Measurements from ENCODE around the gene SYNE3. TPM values are rescaled to one million over a fixed set of nuclear protein-coding genes. Genes with fewer than 3 reads are reported as not detected.

The SYNE3 gene
- total RNA-seq, 2 experiments from 2014 or later, result 21.6 to 22.8 TPM

DNA sequence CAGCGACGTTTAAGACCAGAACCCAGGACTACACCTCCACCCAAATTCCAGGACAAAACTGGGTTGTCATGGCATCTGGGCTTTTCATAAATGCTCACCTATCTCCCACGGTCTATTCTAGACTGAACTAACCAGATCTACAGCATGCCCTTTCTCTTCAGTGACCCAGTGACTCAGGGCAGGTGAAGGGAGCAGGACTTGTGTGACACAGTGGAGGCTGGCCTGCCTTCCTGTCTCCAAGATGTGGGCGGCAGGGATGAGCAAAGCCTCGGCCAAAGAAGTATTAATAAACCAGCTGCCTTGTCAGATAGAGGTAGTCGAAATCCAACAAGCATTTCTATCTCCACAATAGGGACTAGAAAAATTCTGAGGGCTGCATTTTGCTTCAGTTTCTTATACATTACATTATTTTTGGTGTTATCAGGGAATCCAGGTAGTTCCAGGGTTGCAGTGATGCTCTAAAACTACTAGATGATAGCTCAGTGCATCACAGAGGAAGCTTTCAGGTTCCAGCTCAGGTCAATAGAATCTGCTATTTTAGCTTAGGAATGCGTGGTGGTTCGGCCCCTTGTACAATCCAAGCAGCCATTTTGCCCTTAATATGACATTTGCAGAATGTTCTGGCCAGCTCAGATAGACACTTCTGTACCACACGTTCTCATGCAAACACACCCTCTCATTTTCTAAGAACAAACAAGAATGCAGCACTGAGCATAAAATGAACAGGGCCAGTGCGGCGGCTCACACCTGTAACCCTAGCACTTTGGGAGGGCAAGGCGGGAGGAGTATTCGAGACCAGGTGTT is 14.2 kb upstream of the SYNE3 start:
- CTCF ChIA-PET, result interaction anchor here (1.1 to 2.6 kb wide), 3 partner anchors 12 to 93 kb away, joined by 5 to 8 read pairs (median 8); no protein-coding TSS in a partner anchor
- Mint-ChIP-seq H3K27me3 (ENCODE audit: low read depth) (no peaks in the 10 kb centered on the region), H3K4me1 (ENCODE audit: low read depth) (peaks cover 57% of the 10 kb centered on the region), H3K36me3 (ENCODE audit: low read depth) (peaks cover 21% of the 10 kb centered on the region), H3K27ac (no peak overlapping the region), H3K4me3 (no peak overlapping the region), H3K9me3 (no peaks in the 10 kb centered on the region)
- no peak for DNase-seq
- intact Hi-C loops (cut with micrococcal nuclease), result loop anchor here (5.0 kb wide), 1 partner anchor 218 kb away; no protein-coding TSS in a partner anchor

GRCh38 chr14:95529216-95529615 is 12.8 kb upstream of the SYNE3 start:
- Mint-ChIP-seq H3K4me1 (ENCODE audit: low read depth) (peaks cover 70% of the 10 kb centered on the region), H3K27ac (peak overlapping the region; percentile 4), H3K36me3 (ENCODE audit: low read depth) (peaks cover 20% of the 10 kb centered on the region), H3K27me3 (ENCODE audit: low read depth) (no peaks in the 10 kb centered on the region), H3K4me3 (no peak overlapping the region), H3K9me3 (no peaks in the 10 kb centered on the region)
- intact Hi-C loops (cut with micrococcal nuclease), result no loop called here
- no peak for DNase-seq
- CTCF ChIA-PET, result interaction anchor here (0.7 to 8.6 kb wide), 5 partner anchors 12 to 100 kb away, joined by 3 to 184 read pairs (median 6); partner anchors contain the start of gene SYNE3

- intact Hi-C loops (cut with micrococcal nuclease), result loop anchor here (1.0 kb wide), 2 partner anchors 85 to 100 kb away; no protein-coding TSS in a partner anchor
- H3K27me3 Mint-ChIP-seq (ENCODE audit: low read depth), result no peaks in the 10 kb centered on the region
- peak overlapping the region; percentile 79 for H3K27ac Mint-ChIP-seq
- DNase-seq, result peak; percentile 81
- peaks cover 79% of the 10 kb centered on the region for H3K4me1 Mint-ChIP-seq (ENCODE audit: low read depth)
- H3K9me3 Mint-ChIP-seq, result no peaks in the 10 kb centered on the region
- peaks cover 10% of the 10 kb centered on the region for H3K36me3 Mint-ChIP-seq (ENCODE audit: low read depth)
- H3K4me3 Mint-ChIP-seq, result peak overlapping the region; percentile 16
- CTCF ChIA-PET, result interaction anchor here (0.7 to 8.6 kb wide), 29 partner anchors 9 to 100 kb away, joined by 3 to 184 read pairs (median 4); partner anchors contain the start of gene SYNE3
These were observed 11.0 kb upstream of the SYNE3 start for GRCh38 chr14:95527387-95528002.

DNA sequence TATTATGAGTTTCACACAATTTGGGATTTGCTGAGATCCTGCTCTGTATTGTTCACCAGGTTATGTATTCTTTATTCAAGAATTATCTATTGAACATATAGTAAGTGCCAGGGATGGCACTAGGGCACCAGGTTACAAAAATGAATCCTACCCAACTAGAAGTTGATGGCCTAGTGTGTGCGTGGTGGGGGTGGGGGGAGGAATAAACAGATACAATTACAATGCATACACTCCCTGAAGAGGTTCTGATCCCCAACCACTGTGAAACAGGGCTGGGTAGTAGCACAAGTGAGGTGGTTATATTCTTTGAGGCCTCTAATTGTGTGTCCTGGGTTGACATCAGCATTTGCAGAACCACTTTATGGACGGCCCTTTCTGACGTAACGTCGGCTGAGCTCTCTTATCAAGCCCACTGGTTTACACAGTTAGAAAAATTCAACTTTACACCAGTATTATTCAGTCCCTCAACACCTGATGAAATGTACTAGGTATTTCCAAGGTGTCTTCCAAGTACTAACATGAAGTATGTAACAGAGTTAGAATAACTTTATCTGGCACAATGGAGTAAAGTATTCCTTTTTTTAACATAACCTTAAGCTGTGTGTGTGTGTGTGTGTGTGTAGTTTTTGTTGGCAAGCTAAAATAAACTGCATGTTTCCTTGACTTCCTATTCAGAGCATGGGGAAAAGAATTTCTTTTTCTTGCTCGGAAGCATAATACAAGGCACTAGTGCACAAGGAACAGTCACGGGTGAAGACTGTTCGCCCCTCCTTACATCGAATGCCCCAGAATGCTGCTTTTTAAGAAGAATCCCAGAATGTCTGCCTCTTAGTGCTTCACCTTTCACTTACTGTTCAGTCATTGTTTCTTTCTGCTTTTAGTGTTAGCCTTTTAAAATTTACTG is 10.3 kb upstream of the SYNE3 start:
- CTCF ChIA-PET, result interaction anchor here (0.5 to 8.6 kb wide), 29 partner anchors 8 to 99 kb away, joined by 3 to 184 read pairs (median 4); partner anchors contain the start of gene SYNE3

GRCh38 chr14:95525999-95526398 is 9.5 kb upstream of the SYNE3 start:
- intact Hi-C loops (cut with micrococcal nuclease), result no loop called here
- DNase-seq, result no peak
- Mint-ChIP-seq H3K9me3 (no peaks in the 10 kb centered on the region), H3K36me3 (ENCODE audit: low read depth) (peaks cover 5% of the 10 kb centered on the region), H3K4me1 (ENCODE audit: low read depth) (peaks cover 78% of the 10 kb centered on the region), H3K4me3 (no peak overlapping the region), H3K27ac (no peak overlapping the region), H3K27me3 (ENCODE audit: low read depth) (no peaks in the 10 kb centered on the region)
- CTCF ChIA-PET, result interaction anchor here (1.3 to 8.6 kb wide), 7 partner anchors 11 to 82 kb away, joined by 4 to 184 read pairs (median 7); partner anchors contain the start of gene SYNE3

More for the DNA sequence above, 10.3 kb upstream of the SYNE3 start:
- no peak for DNase-seq
- peak overlapping the region; percentile 79 for H3K27ac Mint-ChIP-seq
- H3K9me3 Mint-ChIP-seq, result no peaks in the 10 kb centered on the region
- no peaks in the 10 kb centered on the region for H3K27me3 Mint-ChIP-seq (ENCODE audit: low read depth)
- peak overlapping the region; percentile 16 for H3K4me3 Mint-ChIP-seq
- H3K36me3 Mint-ChIP-seq (ENCODE audit: low read depth), result peaks cover 6% of the 10 kb centered on the region
- intact Hi-C loops (cut with micrococcal nuclease), result loop anchor here (1.0 kb wide), 2 partner anchors 84 to 99 kb away; no protein-coding TSS in a partner anchor
- H3K4me1 Mint-ChIP-seq (ENCODE audit: low read depth), result peaks cover 80% of the 10 kb centered on the region

GRCh38 chr14:95524706-95525512 is 8.5 kb upstream of the SYNE3 start:
- Mint-ChIP-seq H3K4me1 (ENCODE audit: low read depth) (peaks cover 74% of the 10 kb centered on the region), H3K27me3 (ENCODE audit: low read depth) (no peaks in the 10 kb centered on the region), H3K4me3 (no peak overlapping the region), H3K36me3 (ENCODE audit: low read depth) (peaks cover 2% of the 10 kb centered on the region), H3K27ac (peak overlapping the region; percentile 97), H3K9me3 (no peaks in the 10 kb centered on the region)
- intact Hi-C loops (cut with micrococcal nuclease), result loop anchor here (1.0 to 5.0 kb wide), 3 partner anchors 9 to 1568 kb away; partner anchors contain the start of genes SYNE3 and VRK1
- DNase-seq, result no peak
- CTCF ChIA-PET, result interaction anchor here (1.3 to 8.6 kb wide), 4 partner anchors 8 to 81 kb away, joined by 4 to 184 read pairs (median 11); partner anchors contain the start of gene GLRX5

- H3K36me3 Mint-ChIP-seq (ENCODE audit: low read depth), result peaks cover 2% of the 10 kb centered on the region
- intact Hi-C loops (cut with micrococcal nuclease), result loop anchor here (1.0 to 5.0 kb wide), 6 partner anchors 8 to 1567 kb away; partner anchors contain the start of genes SYNE3 and VRK1
These were observed 7.5 kb upstream of the SYNE3 start for GRCh38 chr14:95523815-95524448.

GRCh38 chr14:95523051-95523814 is 6.8 kb upstream of the SYNE3 start:
- peak overlapping the region; percentile 80 for H3K4me3 Mint-ChIP-seq
- intact Hi-C loops (cut with micrococcal nuclease), result loop anchor here (1.0 to 5.0 kb wide), 5 partner anchors 11 to 1566 kb away; partner anchors contain the start of gene VRK1
- H3K27ac Mint-ChIP-seq, result peak overlapping the region; percentile 97
- no peaks in the 10 kb centered on the region for H3K27me3 Mint-ChIP-seq (ENCODE audit: low read depth)
- CTCF ChIA-PET, result interaction anchor here (0.6 to 8.6 kb wide), 13 partner anchors 9 to 691 kb away, joined by 3 to 184 read pairs (median 4); partner anchors contain the start of gene GLRX5
- peak; percentile 75 for DNase-seq
- no peaks in the 10 kb centered on the region for H3K9me3 Mint-ChIP-seq
- H3K4me1 Mint-ChIP-seq (ENCODE audit: low read depth), result peaks cover 84% of the 10 kb centered on the region
- peaks cover 2% of the 10 kb centered on the region for H3K36me3 Mint-ChIP-seq (ENCODE audit: low read depth)

More at GRCh38 chr14:95523815-95524448, 7.5 kb upstream of the SYNE3 start:
- peaks cover 78% of the 10 kb centered on the region for H3K4me1 Mint-ChIP-seq (ENCODE audit: low read depth)
- peak overlapping the region; percentile 80 for H3K4me3 Mint-ChIP-seq
- H3K27me3 Mint-ChIP-seq (ENCODE audit: low read depth), result no peaks in the 10 kb centered on the region
- CTCF ChIA-PET, result interaction anchor here (0.7 to 8.6 kb wide), 11 partner anchors 9 to 258 kb away, joined by 3 to 184 read pairs (median 4); partner anchors contain the start of gene GLRX5
- peak; percentile 68 for DNase-seq
- peak overlapping the region; percentile 97 for H3K27ac Mint-ChIP-seq
- no peaks in the 10 kb centered on the region for H3K9me3 Mint-ChIP-seq

DNA sequence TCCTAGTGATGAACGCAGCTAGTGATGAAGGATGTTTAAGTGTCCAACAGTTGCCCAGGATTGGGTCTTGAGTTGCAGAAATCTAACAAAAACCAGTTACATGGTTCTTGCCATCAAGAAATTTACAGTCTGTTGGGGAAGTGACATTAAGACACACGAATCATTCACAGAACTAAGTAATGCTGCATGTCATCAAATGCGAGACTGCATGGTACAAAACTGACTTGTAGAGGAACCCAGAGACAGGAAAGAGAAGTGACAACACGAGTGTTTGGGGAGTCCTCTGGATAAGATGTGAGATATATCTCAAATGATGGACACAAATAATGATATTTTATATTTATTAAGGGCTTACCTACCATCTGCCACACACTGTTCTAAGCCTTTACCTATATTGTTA is 6.1 kb upstream of the SYNE3 start:
- peaks cover 90% of the 10 kb centered on the region for H3K4me1 Mint-ChIP-seq (ENCODE audit: low read depth)
- peak overlapping the region; percentile 80 for H3K4me3 Mint-ChIP-seq
- H3K27ac Mint-ChIP-seq, result peak overlapping the region; percentile 97
- intact Hi-C loops (cut with micrococcal nuclease), result loop anchor here (5.0 kb wide), 2 partner anchors 1275 to 1565 kb away; partner anchors contain the start of gene VRK1
- H3K36me3 Mint-ChIP-seq (ENCODE audit: low read depth), result peaks cover 2% of the 10 kb centered on the region
- no peaks in the 10 kb centered on the region for H3K27me3 Mint-ChIP-seq (ENCODE audit: low read depth)
- CTCF ChIA-PET, result interaction anchor here (1.1 to 8.6 kb wide), 7 partner anchors 11 to 79 kb away, joined by 3 to 184 read pairs (median 5); partner anchors contain the start of gene GLRX5
- no peaks in the 10 kb centered on the region for H3K9me3 Mint-ChIP-seq
- peak; percentile 31 for DNase-seq

All from activated naive CD4-positive, alpha-beta T cell treated with anti-CD3 and anti-CD28 coated beads for 36 hours (primary cell).